Measurements from ENCODE around the gene PDE4D. TPM values are rescaled to one million over a fixed set of nuclear protein-coding genes. Genes with fewer than 3 reads are reported as not detected.

PDE4D gene
- total RNA-seq, 1 experiment from 2014 or later = 3.6 TPM

DNA sequence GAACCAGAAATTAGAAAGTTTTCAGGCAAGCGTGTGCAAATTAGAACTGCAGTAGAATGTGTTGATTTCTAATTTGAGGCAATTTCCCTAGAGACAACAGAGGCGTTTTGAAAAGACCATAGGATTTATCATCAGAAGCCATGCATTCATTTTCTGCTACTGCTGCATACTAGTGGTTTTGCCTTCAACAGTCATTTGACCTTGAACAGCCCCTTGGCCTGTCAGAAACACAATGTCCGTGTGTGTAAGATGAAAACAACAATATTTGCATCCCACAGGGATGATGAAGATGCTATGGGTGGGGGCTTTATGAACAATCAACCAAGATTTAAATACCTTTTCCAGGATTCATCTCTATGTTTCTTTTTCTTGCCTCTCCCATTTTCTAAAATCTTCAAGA is 73.7 kb downstream of the PDE4D start:
- TF ChIP-seq, protein P1, sequence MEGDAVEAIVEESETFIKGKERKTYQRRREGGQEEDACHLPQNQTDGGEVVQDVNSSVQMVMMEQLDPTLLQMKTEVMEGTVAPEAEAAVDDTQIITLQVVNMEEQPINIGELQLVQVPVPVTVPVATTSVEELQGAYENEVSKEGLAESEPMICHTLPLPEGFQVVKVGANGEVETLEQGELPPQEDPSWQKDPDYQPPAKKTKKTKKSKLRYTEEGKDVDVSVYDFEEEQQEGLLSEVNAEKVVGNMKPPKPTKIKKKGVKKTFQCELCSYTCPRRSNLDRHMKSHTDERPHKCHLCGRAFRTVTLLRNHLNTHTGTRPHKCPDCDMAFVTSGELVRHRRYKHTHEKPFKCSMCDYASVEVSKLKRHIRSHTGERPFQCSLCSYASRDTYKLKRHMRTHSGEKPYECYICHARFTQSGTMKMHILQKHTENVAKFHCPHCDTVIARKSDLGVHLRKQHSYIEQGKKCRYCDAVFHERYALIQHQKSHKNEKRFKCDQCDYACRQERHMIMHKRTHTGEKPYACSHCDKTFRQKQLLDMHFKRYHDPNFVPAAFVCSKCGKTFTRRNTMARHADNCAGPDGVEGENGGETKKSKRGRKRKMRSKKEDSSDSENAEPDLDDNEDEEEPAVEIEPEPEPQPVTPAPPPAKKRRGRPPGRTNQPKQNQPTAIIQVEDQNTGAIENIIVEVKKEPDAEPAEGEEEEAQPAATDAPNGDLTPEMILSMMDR (conservative IDR thresholded peaks at IDR 0.05; ENCODE audit: low read depth, low read length) = no peak
- no peak for TF ChIP-seq EZH2phosphoT487 (IDR thresholded peaks at IDR 0.05; ENCODE audit: borderline replicate concordance, low read length)
- TF ChIP-seq EZH2 (IDR thresholded peaks at IDR 0.05; ENCODE audit: low read length, unreplicated experiment) = no peak
- BruUV-seq (replicated peaks) = no TSS peak
- Histone ChIP-seq H3K9ac (ENCODE audit: low read length) (no peak overlapping the region), H3K36me3 (ENCODE audit: low read depth, low read length) (no peaks in the 10 kb centered on the region), H3K27me3 (ENCODE audit: low read length) (peaks cover 39% of the 10 kb centered on the region; the same call in 1 of the 2 replicates), H3K9me3 (ENCODE audit: low read length) (no peaks in the 10 kb centered on the region), H3F3A (ENCODE audit: low read length, unreplicated experiment) (no peaks in the 10 kb centered on the region), H3K4me3 (ENCODE audit: low read length) (no peak overlapping the region), H3K4me2 (ENCODE audit: low read length) (no peak overlapping the region), H3K79me2 (ENCODE audit: low read length) (no peaks in the 10 kb centered on the region), H3K4me1 (ENCODE audit: insufficient read depth, low read length) (no peaks in the 10 kb centered on the region), H3K27ac (ENCODE audit: low read length) (no peak overlapping the region), H4K20me1 (ENCODE audit: low read length) (no peaks in the 10 kb centered on the region), H3K9me2 (replicated peaks; ENCODE audit: low read length) (no peaks in the 10 kb centered on the region), H2AFZ (ENCODE audit: low read length) (no peak overlapping the region)
- intact Hi-C loops (cut with micrococcal nuclease) = no loop called here
- no peak for ATAC-seq
- ChIA-PET POLR2A (ENCODE audit: unreplicated experiment) (no interaction called here), CTCF (no interaction called here)
- DNase-seq = no peak

DNA sequence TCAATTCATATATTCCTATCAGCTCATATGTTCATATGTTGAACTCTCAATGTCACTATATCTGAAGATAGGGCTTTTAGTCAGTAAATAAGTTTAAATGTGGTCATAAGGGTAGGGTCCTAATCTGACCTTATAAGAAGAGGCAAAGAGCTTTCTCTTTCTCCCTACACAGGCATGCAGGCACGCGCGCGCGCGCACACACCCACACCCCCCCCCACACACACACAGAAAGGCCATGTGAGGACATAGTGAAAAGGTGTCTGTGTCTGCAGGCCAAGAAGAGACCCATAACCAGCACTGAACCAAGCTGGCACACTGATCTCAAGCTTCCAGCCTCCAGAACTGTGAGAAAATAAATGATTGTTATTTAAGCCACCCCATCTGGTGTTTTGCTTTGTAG is 76.0 kb downstream of the PDE4D start:
- H3K9me3 ChIP-seq (ENCODE audit: low read length) = no peaks in the 10 kb centered on the region
- no peak overlapping the region for H3K9ac ChIP-seq (ENCODE audit: low read length)
- H2AFZ ChIP-seq (ENCODE audit: low read length) = no peak overlapping the region
- DNase-seq (no peak), ATAC-seq (no peak)
- H3K36me3 ChIP-seq (ENCODE audit: low read depth, low read length) = no peaks in the 10 kb centered on the region
- BruUV-seq (replicated peaks) = no TSS peak
- H3F3A ChIP-seq (ENCODE audit: low read length, unreplicated experiment) = no peaks in the 10 kb centered on the region
- CTCF ChIA-PET = no interaction called here
- H3K27me3 ChIP-seq (ENCODE audit: low read length) = peaks cover 28% of the 10 kb centered on the region; the same call in 1 of the 2 replicates
- H3K27ac ChIP-seq (ENCODE audit: low read length) = no peak overlapping the region
- TF ChIP-seq EZH2phosphoT487 (IDR thresholded peaks at IDR 0.05; ENCODE audit: borderline replicate concordance, low read length) = no peak
- TF ChIP-seq EZH2 (IDR thresholded peaks at IDR 0.05; ENCODE audit: low read length, unreplicated experiment) = no peak
- TF ChIP-seq, protein P1 (conservative IDR thresholded peaks at IDR 0.05; ENCODE audit: low read depth, low read length) = no peak
- no peaks in the 10 kb centered on the region for H4K20me1 ChIP-seq (ENCODE audit: low read length)
- no peak overlapping the region for H3K4me2 ChIP-seq (ENCODE audit: low read length)
- intact Hi-C loops (cut with micrococcal nuclease) = no loop called here
- H3K9me2 ChIP-seq (replicated peaks; ENCODE audit: low read length) = no peaks in the 10 kb centered on the region
- no peaks in the 10 kb centered on the region for H3K79me2 ChIP-seq (ENCODE audit: low read length)
- POLR2A ChIA-PET (ENCODE audit: unreplicated experiment) = no interaction called here
- no peaks in the 10 kb centered on the region for H3K4me1 ChIP-seq (ENCODE audit: insufficient read depth, low read length)
- no peak overlapping the region for H3K4me3 ChIP-seq (ENCODE audit: low read length)

GRCh38 chr5:59816654-59817300 is 76.7 kb downstream of the PDE4D start:
- CTCF ChIA-PET = no interaction called here
- Histone ChIP-seq H3K79me2 (ENCODE audit: low read length) (no peaks in the 10 kb centered on the region), H2AFZ (ENCODE audit: low read length) (no peak overlapping the region), H3K9me2 (replicated peaks; ENCODE audit: low read length) (no peaks in the 10 kb centered on the region), H3K4me2 (ENCODE audit: low read length) (no peak overlapping the region), H3K36me3 (ENCODE audit: low read depth, low read length) (no peaks in the 10 kb centered on the region), H3K4me3 (ENCODE audit: low read length) (no peak overlapping the region), H4K20me1 (ENCODE audit: low read length) (no peaks in the 10 kb centered on the region), H3K9ac (ENCODE audit: low read length) (no peak overlapping the region), H3K27me3 (ENCODE audit: low read length) (peaks cover 27% of the 10 kb centered on the region; the same call in 1 of the 2 replicates), H3K9me3 (ENCODE audit: low read length) (no peaks in the 10 kb centered on the region), H3K4me1 (ENCODE audit: insufficient read depth, low read length) (no peaks in the 10 kb centered on the region), H3F3A (ENCODE audit: low read length, unreplicated experiment) (no peaks in the 10 kb centered on the region), H3K27ac (ENCODE audit: low read length) (no peak overlapping the region)
- intact Hi-C loops (cut with micrococcal nuclease) = no loop called here
- DNase-seq = no peak
- no peak for ATAC-seq
- BruUV-seq (replicated peaks) = no TSS peak
- TF ChIP-seq EZH2phosphoT487 (IDR thresholded peaks at IDR 0.05; ENCODE audit: borderline replicate concordance, low read length) (no peak), EZH2 (IDR thresholded peaks at IDR 0.05; ENCODE audit: low read length, unreplicated experiment) (no peak)
- TF ChIP-seq, protein P1 (conservative IDR thresholded peaks at IDR 0.05; ENCODE audit: low read depth, low read length) = no peak
- POLR2A ChIA-PET (ENCODE audit: unreplicated experiment) = no interaction called here
